Keratinocyte (primary cell): ENCODE measurements around the gene RAPGEF1.

Experiments
- CTCF ChIP-seq, 3 experiments: IDR thresholded peaks in 1 of 3; conservative IDR thresholded peaks in 1 of 3; optimal IDR thresholded peaks in 1 of 3; 2 replicates in 2 of 3; 3 replicates in 1 of 3; pipeline versions ENCODE3 to v1.5.1; 2011; ENCODE audit warnings: low read length in 3 of 3, mild to moderate bottlenecking in 3 of 3, moderate library complexity in 2 of 3, control low read depth in 1 of 3, inconsistent platforms in 1 of 3; ENCODE audit not compliant: insufficient read depth in 2 of 3; ENCODE audit errors: extremely low read depth in 1 of 3
- EZH2 ChIP-seq: IDR thresholded peaks from one replicate; pipeline ENCODE4 v1.6.1; 2012; ENCODE audit warnings: inconsistent platforms, mild to moderate bottlenecking, low read length, moderate library complexity

- TF ChIP-seq EZH2 (no peak), CTCF (optimal IDR thresholded peaks at IDR 0.05 in 1 of 3, IDR thresholded peaks at IDR 0.05 in 1 of 3, conservative IDR thresholded peaks at IDR 0.05 in 1 of 3; ENCODE audit: extremely low read depth in 1 of 3, insufficient read depth in 2 of 3, low read length in 3 of 3) (no peak)
These were observed 41.8 kb downstream of the RAPGEF1 start for GRCh38 chr9:131697908-131698617.
